ENCODE results near the gene SHISA7.
"Not testable (repeated sequence)": the region's sequence is repeated elsewhere in the genome, so short reads cannot be mapped to it uniquely, and the experiment has no call there.

The SHISA7 gene

DNA sequence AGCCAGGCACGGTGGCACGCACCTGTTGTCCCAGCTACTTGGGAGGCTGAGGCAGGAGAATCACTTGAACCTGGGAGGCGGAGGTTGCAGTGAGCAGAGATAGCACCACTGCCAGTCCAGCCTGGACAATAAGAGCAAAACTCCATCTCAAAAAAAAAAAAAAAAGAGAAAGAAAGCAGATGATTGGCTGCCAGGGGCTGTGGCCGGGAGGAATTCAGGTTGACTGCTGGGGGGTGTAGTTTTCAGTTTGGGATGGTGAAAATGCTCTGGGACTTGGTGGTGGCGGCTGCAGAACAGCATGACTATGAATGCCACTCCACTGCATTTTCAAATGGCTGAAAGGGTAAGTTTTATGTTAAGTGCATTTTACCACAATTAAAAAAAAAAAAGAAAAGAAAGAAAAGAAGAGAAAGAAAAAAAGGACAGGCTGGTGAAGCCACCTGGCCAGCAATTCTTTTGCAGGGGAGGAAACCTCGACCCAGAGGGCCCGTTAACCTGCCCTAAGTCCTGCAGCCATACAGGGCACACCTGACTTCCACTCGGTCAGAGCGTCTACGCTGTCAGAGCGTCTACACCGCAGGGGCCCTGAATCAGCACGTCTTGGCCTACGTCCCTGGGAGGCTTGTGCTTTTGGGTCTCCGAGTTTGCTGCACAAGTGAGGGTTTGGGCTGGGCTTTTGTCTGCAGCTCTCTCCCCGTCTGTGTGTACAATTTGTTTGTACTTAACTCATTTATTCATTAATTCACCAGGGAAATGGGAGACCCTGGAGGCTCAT is 14.8 kb upstream of the SHISA7 start:
- Histone ChIP-seq H3K36me3 (ENCODE audit: control insufficient read depth, low read depth, low read length) (no peaks in the 10 kb centered on the region), H3K27ac (ENCODE audit: low read length) (no peak overlapping the region), H3K4me3 (ENCODE audit: low read length) (no peak overlapping the region), H3K9ac (ENCODE audit: low read length) (no peak overlapping the region), H3K4me1 (ENCODE audit: control insufficient read depth, low read depth, low read length) (peaks cover 5% of the 10 kb centered on the region), H3K9me3 (ENCODE audit: control insufficient read depth, low read depth, low read length) (no peaks in the 10 kb centered on the region), H3K27me3 (ENCODE audit: control insufficient read depth, insufficient read depth, low read length) (no peaks in the 10 kb centered on the region)

GRCh38 chr19:55456347-55456746 is 13.2 kb upstream of the SHISA7 start:
- H3K9ac ChIP-seq (ENCODE audit: low read length) = no peak overlapping the region
- H3K4me1 ChIP-seq (ENCODE audit: control insufficient read depth, low read depth, low read length) = peaks cover 5% of the 10 kb centered on the region
- H3K9me3 ChIP-seq (ENCODE audit: control insufficient read depth, low read depth, low read length) = no peaks in the 10 kb centered on the region
- H3K27ac ChIP-seq (ENCODE audit: low read length) = no peak overlapping the region
- H3K36me3 ChIP-seq (ENCODE audit: control insufficient read depth, low read depth, low read length) = no peaks in the 10 kb centered on the region
- H3K4me3 ChIP-seq (ENCODE audit: low read length) = no peak overlapping the region
- H3K27me3 ChIP-seq (ENCODE audit: control insufficient read depth, insufficient read depth, low read length) = peaks cover 13% of the 10 kb centered on the region

DNA sequence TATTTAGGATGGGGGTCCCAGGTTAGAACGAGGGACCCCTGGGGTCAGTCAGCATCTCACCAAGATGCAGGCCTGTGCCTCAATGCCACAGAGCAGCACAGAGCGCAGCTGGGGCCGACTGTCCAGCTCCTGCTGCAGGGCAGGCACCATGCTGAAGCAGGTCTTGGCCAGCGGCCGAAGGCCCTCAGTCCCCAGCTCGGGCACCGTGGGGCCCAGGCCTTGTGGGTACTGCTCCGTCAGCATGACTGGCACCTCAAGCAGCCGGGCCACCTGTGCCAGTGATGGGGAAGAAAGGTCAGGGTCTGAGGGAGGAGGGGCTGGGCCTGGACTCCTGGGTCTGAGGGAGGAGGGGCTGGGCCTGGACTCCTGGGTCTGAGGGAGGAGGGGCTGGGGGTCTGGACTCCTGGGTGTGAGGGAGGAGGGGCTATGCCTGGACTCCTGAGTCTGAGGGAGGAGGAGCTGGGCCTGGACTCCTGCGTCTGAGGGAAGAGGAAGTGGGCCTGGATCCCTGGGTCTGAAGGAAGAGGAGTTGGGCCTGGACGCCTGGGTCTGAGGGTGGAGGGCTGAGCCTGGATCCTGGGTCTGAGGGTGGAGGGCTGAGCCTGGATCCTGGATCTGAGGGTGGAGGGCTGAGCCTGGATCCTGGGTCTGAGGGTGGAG is 12.6 kb upstream of the SHISA7 start:
- Histone ChIP-seq H3K4me3 (ENCODE audit: low read length) (no peak overlapping the region), H3K27me3 (ENCODE audit: control insufficient read depth, insufficient read depth, low read length) (peaks cover 19% of the 10 kb centered on the region), H3K9ac (ENCODE audit: low read length) (no peak overlapping the region), H3K4me1 (ENCODE audit: control insufficient read depth, low read depth, low read length) (peaks cover 5% of the 10 kb centered on the region), H3K27ac (ENCODE audit: low read length) (no peak overlapping the region), H3K36me3 (ENCODE audit: control insufficient read depth, low read depth, low read length) (no peaks in the 10 kb centered on the region), H3K9me3 (ENCODE audit: control insufficient read depth, low read depth, low read length) (no peaks in the 10 kb centered on the region)

- Histone ChIP-seq H3K4me1 (ENCODE audit: control insufficient read depth, low read depth, low read length) (no peaks in the 10 kb centered on the region), H3K27ac (ENCODE audit: low read length) (no peak overlapping the region), H3K36me3 (ENCODE audit: control insufficient read depth, low read depth, low read length) (no peaks in the 10 kb centered on the region), H3K27me3 (ENCODE audit: control insufficient read depth, insufficient read depth, low read length) (peaks cover 28% of the 10 kb centered on the region), H3K4me3 (ENCODE audit: low read length) (no peak overlapping the region), H3K9ac (ENCODE audit: low read length) (no peak overlapping the region), H3K9me3 (ENCODE audit: control insufficient read depth, low read depth, low read length) (no peaks in the 10 kb centered on the region)
Observed at GRCh38 chr19:55454787-55455243, 11.7 kb upstream of the SHISA7 start.

DNA sequence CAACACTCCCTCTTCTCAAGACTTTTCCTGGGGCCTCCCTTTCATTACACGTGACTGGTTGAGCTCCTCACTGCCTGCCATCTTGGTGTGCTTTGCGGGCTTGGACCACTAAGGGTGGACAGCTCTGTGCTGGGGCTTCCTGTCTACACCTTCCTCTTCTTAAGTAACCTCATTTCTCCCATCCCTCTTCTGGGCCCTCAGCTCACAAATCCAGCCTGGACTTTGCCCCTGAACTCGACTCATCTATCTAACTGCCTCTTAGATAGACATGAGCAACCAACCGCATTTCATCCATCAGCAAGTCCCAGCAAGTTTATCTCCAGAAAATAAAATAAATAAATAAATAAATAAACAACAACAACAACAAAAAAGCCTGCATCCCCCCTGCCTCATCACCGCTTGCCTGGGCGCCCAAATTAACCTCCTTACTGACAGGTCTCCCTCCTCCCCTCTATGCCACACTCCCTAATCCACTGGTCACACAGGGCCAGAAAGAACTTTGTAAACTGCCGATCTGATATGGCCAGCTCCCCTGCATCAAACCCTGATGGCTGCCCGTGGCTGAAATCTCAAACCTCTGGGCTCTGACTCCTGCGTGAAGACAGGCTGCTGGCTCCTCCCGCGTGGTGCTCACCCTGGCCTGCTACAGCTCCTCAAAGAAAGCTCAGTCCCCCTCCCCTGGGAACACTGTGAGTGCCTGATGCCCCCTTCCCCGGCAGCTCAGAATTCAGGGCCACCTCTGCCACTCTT is 10.6 kb upstream of the SHISA7 start:
- Histone ChIP-seq H3K9ac (ENCODE audit: low read length) (no peak overlapping the region), H3K4me3 (ENCODE audit: low read length) (no peak overlapping the region), H3K9me3 (ENCODE audit: control insufficient read depth, low read depth, low read length) (no peaks in the 10 kb centered on the region), H3K27me3 (ENCODE audit: control insufficient read depth, insufficient read depth, low read length) (peaks cover 39% of the 10 kb centered on the region), H3K27ac (ENCODE audit: low read length) (no peak overlapping the region), H3K36me3 (ENCODE audit: control insufficient read depth, low read depth, low read length) (no peaks in the 10 kb centered on the region), H3K4me1 (ENCODE audit: control insufficient read depth, low read depth, low read length) (no peaks in the 10 kb centered on the region)

GRCh38 chr19:55452749-55453346 is 9.7 kb upstream of the SHISA7 start:
- no peak overlapping the region for H3K27ac ChIP-seq (ENCODE audit: low read length)
- H3K4me3 ChIP-seq (ENCODE audit: low read length) = peak overlapping the region; percentile 39

DNA sequence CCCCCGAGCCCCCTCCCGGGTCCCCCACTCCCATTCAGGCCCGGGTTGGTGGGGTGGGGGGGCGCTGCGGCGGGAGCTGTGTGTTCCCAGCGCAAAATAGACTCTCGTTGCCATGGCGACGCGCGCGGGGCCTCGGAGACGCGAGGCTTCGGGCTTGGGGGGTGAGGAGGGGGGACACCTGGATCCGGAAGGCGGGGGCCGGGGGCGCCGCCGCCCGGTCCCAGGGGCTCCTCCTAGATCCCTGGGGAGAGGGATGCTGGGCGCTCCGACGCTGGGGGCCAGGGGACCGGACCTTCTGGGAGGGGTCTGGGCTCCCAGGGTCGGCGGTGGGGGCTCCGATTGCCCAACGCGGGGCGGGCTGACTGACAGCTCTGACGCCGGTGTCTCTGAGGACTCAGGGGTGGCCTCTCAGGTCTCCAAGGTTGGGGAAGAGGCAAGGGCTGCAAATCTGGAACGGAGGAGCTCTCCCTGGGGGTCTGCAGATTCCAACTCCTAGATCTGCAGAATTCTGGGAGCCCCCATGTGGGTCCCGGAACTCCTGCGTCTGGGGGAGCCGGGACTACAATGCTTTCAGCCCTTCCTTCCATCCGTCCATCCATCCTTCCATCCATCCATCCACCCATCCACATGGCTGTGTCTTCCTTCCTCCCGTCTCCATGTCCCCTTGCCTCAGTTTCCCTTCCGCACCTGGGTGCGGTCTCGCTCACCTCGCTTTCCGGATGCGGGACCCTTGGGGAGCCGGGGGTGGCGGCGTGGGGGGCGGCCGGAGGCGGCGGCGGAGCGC is 9.1 kb upstream of the SHISA7 start:
- Histone ChIP-seq H3K27me3 (ENCODE audit: control insufficient read depth, insufficient read depth, low read length) (peaks cover 54% of the 10 kb centered on the region), H3K36me3 (ENCODE audit: control insufficient read depth, low read depth, low read length) (no peaks in the 10 kb centered on the region), H3K9ac (ENCODE audit: low read length) (peak overlapping the region; percentile 28), H3K4me1 (ENCODE audit: control insufficient read depth, low read depth, low read length) (no peaks in the 10 kb centered on the region), H3K4me3 (ENCODE audit: low read length) (peak overlapping the region; percentile 39), H3K9me3 (ENCODE audit: control insufficient read depth, low read depth, low read length) (no peaks in the 10 kb centered on the region), H3K27ac (ENCODE audit: low read length) (no peak overlapping the region)

More at GRCh38 chr19:55452749-55453346, 9.7 kb upstream of the SHISA7 start:
- Histone ChIP-seq H3K36me3 (ENCODE audit: control insufficient read depth, low read depth, low read length) (no peaks in the 10 kb centered on the region), H3K9ac (ENCODE audit: low read length) (no peak overlapping the region), H3K4me1 (ENCODE audit: control insufficient read depth, low read depth, low read length) (no peaks in the 10 kb centered on the region), H3K9me3 (ENCODE audit: control insufficient read depth, low read depth, low read length) (no peaks in the 10 kb centered on the region), H3K27me3 (ENCODE audit: control insufficient read depth, insufficient read depth, low read length) (peaks cover 48% of the 10 kb centered on the region)

DNA sequence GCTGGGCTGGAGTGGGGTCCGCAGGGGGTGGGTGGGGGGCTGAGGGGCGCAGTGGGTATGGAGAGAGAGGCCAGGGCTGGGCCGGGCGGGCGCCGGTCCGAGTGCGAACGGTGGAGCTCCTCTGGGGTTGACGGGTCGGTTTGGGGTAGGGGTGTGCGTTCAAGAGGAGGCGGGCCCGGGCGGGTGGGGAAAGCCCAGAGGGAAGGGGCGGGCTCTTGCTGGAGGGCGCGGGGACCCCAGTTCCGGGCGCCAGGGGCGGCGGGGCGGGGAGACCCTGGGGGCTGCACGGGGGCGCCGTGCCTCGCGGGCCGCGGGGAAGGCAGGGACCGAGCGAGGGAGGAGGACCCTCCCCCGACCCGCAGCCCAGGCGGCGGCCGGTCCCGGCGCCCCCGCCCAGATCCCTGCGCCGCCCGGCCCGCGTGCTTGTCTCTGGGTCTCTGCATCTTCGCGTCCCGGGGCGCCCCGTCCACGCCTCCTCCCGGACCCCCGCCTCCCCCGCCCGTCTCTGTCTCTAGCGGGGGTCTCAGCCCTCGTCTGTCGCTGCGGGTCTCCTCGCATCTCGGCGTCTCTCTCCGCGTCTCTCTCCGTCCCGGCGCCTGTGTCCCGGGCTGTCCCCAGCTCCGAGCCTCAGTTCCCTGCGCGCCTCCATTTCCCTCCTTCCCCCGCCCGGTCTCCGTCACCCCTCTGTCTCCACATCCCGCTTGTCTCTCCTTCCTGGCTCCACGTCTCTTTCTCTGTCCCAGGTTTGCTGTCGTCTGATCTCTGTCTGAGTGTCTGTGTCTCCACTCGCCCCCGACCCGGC is 8.3 kb upstream of the SHISA7 start:
- Histone ChIP-seq H3K9me3 (ENCODE audit: control insufficient read depth, low read depth, low read length) (no peaks in the 10 kb centered on the region), H3K4me1 (ENCODE audit: control insufficient read depth, low read depth, low read length) (no peaks in the 10 kb centered on the region), H3K27ac (ENCODE audit: low read length) (no peak overlapping the region), H3K27me3 (ENCODE audit: control insufficient read depth, insufficient read depth, low read length) (peaks cover 62% of the 10 kb centered on the region), H3K9ac (ENCODE audit: low read length) (no peak overlapping the region), H3K36me3 (ENCODE audit: control insufficient read depth, low read depth, low read length) (no peaks in the 10 kb centered on the region), H3K4me3 (ENCODE audit: low read length) (peak overlapping the region; percentile 30)

DNA sequence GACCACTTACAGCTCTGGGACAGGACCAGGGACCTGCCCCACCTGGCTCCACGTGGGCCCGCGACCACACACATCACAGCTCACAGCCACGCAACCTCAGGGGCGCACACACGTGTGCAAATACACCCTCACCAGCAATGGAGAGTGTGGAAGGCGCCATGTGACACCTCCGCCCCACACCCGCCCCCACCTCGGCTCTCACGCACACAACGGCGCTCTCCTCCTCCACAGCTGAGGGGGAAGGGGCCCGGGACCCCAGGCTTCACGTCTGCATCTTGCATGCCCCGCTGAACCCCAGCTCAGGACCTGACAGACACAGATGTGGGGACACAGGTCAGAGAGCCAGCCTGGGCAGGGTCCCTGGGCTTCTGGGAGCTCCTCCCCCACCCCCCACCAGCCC is 6.4 kb upstream of the SHISA7 start:
- no peak overlapping the region for H3K9ac ChIP-seq (ENCODE audit: low read length)
- no peaks in the 10 kb centered on the region for H3K9me3 ChIP-seq (ENCODE audit: control insufficient read depth, low read depth, low read length)
- no peaks in the 10 kb centered on the region for H3K36me3 ChIP-seq (ENCODE audit: control insufficient read depth, low read depth, low read length)
- peaks cover 81% of the 10 kb centered on the region for H3K27me3 ChIP-seq (ENCODE audit: control insufficient read depth, insufficient read depth, low read length)
- no peak overlapping the region for H3K4me3 ChIP-seq (ENCODE audit: low read length)
- H3K27ac ChIP-seq (ENCODE audit: low read length) = no peak overlapping the region
- no peaks in the 10 kb centered on the region for H3K4me1 ChIP-seq (ENCODE audit: control insufficient read depth, low read depth, low read length)

DNA sequence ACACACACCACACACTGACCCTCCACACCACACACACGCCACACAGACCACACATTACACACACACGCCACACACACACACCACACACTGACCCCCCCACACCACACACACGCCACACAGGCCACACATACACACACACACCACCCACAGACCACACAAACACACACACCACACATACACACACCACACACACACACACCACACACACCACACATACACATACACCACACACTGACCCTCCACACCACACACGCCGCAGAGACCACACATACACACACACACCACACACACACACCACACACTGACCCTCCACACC is 5.0 kb upstream of the SHISA7 start:
- not testable (repeated sequence) for H3K36me3 ChIP-seq (ENCODE audit: control insufficient read depth, low read depth, low read length); H3K9me3 ChIP-seq (ENCODE audit: control insufficient read depth, low read depth, low read length); H3K4me1 ChIP-seq (ENCODE audit: control insufficient read depth, low read depth, low read length); H3K4me3 ChIP-seq (ENCODE audit: low read length); H3K9ac ChIP-seq (ENCODE audit: low read length); H3K27ac ChIP-seq (ENCODE audit: low read length)
- peaks cover 95% of the 10 kb centered on the region for H3K27me3 ChIP-seq (ENCODE audit: control insufficient read depth, insufficient read depth, low read length)

Data from iPS-18a (cell line).